ES-I3 (cell line): Measurements from ENCODE around the gene CLCNKB.
"Not testable (repeated sequence)": the region's sequence is repeated elsewhere in the genome, so short reads cannot be mapped to it uniquely, and the experiment has no call there.

ENCODE experiments used
- H3K36me3 ChIP-seq: 2 replicates; pipeline ENCODE4 v1.6.1; 2013; ENCODE audit warnings: mild to moderate bottlenecking, low read length, control low read depth, moderate library complexity; ENCODE audit not compliant: insufficient read depth
- H3K4me1 ChIP-seq: 2 replicates; pipeline ENCODE4 v1.6.1; 2013; ENCODE audit warnings: mild to moderate bottlenecking, control low read depth, low read length; ENCODE audit not compliant: insufficient read depth
- H3K9ac ChIP-seq: 2 replicates; pipeline ENCODE4 v1.6.1; 2013; ENCODE audit warnings: low read depth, mild to moderate bottlenecking, low read length, moderate library complexity
- H3K9me3 ChIP-seq: 2 replicates; pipeline ENCODE4 v1.6.1; 2013; ENCODE audit warnings: mild to moderate bottlenecking, low read length, moderate library complexity; ENCODE audit not compliant: control insufficient read depth, insufficient read depth

The CLCNKB gene

DNA sequence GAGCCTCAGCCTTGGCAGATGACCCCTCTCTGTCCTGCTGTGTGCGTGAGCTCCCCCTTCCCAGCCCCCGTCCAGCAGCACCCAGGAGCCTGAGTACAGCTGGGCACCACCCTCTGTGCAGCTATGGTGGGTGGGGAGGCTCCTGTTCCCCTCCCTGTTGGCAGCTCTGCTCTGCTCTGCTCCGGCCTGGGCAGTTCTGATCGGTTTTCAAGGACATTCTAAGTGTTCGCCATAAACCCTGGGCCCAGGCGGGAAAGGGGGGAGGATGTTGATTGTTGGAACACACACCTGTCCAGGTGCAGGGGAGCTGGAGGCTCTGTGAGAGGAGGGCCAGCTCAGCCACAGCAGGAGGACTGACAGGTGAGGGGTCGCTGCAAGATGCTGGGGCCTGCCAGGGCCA lies at the start of gene CLCNKB:
TSS of gene CLCNKB (plus strand) at position 262 of the 400 bp plus-strand sequence. CDS start 711 bp downstream, outside the sequence.
- Histone ChIP-seq H3K9ac (no peak within 1 kb of the TSS), H3K9me3 (no peaks in the 10 kb centered on the region), H3K36me3 (no peaks in the 10 kb centered on the region), H3K4me1 (no peaks in the 10 kb centered on the region)

GRCh38 chr1:15994081-15994480 lies 49.5 kb upstream of the CLCNKB start:
- H3K36me3 ChIP-seq, result no peaks in the 10 kb centered on the region
- no peaks in the 10 kb centered on the region for H3K4me1 ChIP-seq
- no peaks in the 10 kb centered on the region for H3K9me3 ChIP-seq
- no peak overlapping the region for H3K9ac ChIP-seq

DNA sequence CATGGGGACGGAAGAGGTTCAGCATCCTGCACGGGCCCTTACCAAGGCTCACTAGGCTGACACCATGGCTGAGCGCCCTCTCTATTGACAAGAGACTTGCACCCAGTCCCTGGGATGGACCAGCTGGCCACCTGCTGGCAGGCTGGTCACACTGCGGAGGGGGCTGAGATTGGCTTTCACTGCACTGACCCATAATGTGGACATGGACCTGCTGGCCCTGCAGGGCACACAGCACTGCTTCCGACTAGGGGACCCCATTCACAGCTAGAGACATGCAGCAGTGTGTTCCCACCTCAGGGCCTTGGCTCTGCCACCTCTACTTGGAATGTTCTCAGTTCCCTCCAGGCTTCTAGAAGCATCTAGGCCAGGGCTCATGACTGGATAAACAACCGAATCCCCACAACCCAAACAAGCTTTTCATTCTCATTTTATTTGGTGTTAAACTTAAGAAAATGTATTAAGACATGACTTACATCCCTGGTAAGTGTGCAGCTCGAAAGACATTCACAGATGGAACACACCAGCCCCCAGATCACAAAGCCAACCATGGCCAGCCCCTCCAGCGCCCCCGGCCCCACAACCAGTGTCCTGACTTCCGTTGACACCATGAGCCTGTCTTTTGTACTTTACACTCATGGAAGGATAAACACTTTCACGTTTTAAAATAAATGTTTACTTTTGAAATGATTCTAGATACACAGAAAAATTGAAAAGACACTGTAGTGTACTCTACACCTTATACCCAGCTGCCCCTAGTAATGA lies 48.8 kb upstream of the CLCNKB start:
- no peaks in the 10 kb centered on the region for H3K36me3 ChIP-seq
- H3K4me1 ChIP-seq, result no peaks in the 10 kb centered on the region
- no peak overlapping the region for H3K9ac ChIP-seq
- H3K9me3 ChIP-seq, result no peaks in the 10 kb centered on the region

GRCh38 chr1:15997076-15997585 lies 46.5 kb upstream of the CLCNKB start:
- Histone ChIP-seq H3K9ac (no peak overlapping the region), H3K36me3 (no peaks in the 10 kb centered on the region), H3K4me1 (no peaks in the 10 kb centered on the region), H3K9me3 (no peaks in the 10 kb centered on the region)

- H3K36me3 ChIP-seq, result no peaks in the 10 kb centered on the region
- H3K4me1 ChIP-seq, result no peaks in the 10 kb centered on the region
- no peaks in the 10 kb centered on the region for H3K9me3 ChIP-seq
- H3K9ac ChIP-seq, result no peak overlapping the region
Observed at GRCh38 chr1:15997637-15998280, 45.8 kb upstream of the CLCNKB start.

DNA sequence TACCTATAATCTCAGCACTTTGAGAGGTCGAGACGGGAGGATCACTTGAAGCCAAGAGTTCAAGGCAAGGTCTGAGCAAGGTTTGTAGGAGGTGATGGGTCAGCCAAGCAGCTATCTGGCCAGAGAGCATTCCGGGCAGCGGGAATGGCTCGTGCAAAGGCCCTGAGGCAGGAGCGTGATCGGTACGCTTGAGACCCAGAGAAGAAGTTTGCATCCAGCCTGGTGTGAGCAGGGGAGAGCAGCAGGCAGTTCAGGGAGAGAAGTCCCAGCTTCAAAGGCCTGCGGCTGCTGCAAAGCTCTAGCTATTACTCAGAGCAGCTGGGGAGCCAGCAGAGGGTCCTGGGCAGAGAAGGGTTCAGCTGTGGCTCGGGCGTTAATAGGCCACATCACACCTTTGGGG lies 44.7 kb upstream of the CLCNKB start:
- Histone ChIP-seq H3K9me3 (no peaks in the 10 kb centered on the region), H3K9ac (no peak overlapping the region), H3K36me3 (no peaks in the 10 kb centered on the region), H3K4me1 (peaks cover 3% of the 10 kb centered on the region; the same call in 1 of the 2 replicates)

DNA sequence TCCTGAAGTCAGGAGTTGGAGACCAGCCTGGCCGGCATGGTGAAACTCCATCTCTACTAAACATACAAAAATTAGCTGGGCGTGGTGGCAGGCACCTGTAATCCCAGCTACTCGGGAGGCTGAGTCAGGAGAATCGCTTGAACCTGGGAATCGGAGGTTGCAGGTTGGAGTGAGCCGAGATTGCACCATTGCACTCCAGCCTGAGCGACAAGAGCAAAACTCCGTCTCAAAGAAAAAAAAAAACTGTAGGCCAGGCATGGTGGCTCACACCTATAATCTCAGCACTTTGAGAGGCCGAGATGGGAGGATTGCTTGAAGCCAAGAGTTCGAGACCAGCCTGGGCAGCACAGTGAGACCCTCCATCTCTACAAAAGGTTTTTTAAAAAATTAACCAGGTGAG lies 42.3 kb upstream of the CLCNKB start:
- not testable (repeated sequence) for H3K9ac ChIP-seq, H3K9me3 ChIP-seq, H3K4me1 ChIP-seq, H3K36me3 ChIP-seq

DNA sequence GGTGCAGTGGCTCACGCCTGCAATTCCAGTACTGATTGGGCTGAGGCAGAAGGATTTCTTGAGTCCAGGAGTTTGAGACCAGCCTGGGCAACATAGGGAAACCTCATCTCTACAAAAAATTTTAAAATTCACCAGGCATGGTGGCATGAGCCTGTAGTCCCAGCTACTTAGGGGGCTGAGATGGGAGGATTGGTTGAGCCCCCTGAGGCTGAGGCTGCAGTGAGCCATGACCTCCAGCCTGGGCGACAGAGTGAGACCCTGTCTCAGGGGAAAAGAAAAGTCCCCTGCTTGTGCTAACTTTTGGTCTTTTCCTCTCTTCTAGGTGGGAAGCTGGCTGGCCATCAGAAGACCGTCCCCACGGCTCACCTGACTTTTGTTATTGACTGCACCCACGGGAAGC lies 38.0 kb upstream of the CLCNKB start:
- Histone ChIP-seq H3K4me1 (peaks cover 6% of the 10 kb centered on the region; the same call in 1 of the 2 replicates), H3K9me3 (no peaks in the 10 kb centered on the region), H3K36me3 (no peaks in the 10 kb centered on the region), H3K9ac (no peak overlapping the region)

DNA sequence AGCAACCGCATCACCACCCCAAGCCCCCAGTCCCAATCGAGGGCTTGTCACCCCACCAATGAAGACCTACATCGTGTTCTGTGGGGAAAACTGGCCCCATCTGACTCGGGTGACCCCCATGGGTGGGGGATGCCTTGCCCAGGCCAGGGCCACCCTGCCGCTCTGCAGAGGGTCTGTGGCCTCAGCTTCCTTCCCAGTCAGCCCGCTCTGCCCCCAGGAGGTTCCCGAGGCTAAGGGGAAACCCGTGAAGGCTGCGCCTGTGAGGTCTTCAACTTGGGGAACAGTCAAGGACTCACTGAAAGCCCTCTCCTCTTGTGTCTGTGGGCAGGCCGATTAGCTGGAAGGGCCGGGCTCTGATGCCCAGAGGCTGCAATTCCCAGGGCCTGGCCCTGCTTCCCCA lies 37.6 kb upstream of the CLCNKB start:
- no peak overlapping the region for H3K9ac ChIP-seq

GRCh38 chr1:16006552-16007485 lies 36.8 kb upstream of the CLCNKB start:
- Histone ChIP-seq H3K36me3 (no peaks in the 10 kb centered on the region), H3K4me1 (peaks cover 6% of the 10 kb centered on the region; the same call in 1 of the 2 replicates), H3K9me3 (no peaks in the 10 kb centered on the region), H3K9ac (no peak overlapping the region)

More for the DNA sequence above, 37.6 kb upstream of the CLCNKB start:
- H3K9me3 ChIP-seq, result no peaks in the 10 kb centered on the region
- H3K36me3 ChIP-seq, result no peaks in the 10 kb centered on the region
- H3K4me1 ChIP-seq, result peaks cover 6% of the 10 kb centered on the region; the same call in 1 of the 2 replicates

- Histone ChIP-seq H3K36me3 (no peaks in the 10 kb centered on the region), H3K9ac (no peak overlapping the region), H3K4me1 (peaks cover 6% of the 10 kb centered on the region; the same call in 1 of the 2 replicates), H3K9me3 (no peaks in the 10 kb centered on the region)
Observed at GRCh38 chr1:16007671-16008341, 35.8 kb upstream of the CLCNKB start.

- Histone ChIP-seq H3K9me3 (no peaks in the 10 kb centered on the region), H3K9ac (no peak overlapping the region), H3K4me1 (peaks cover 9% of the 10 kb centered on the region), H3K36me3 (no peaks in the 10 kb centered on the region)
Observed at GRCh38 chr1:16009030-16009460, 34.5 kb upstream of the CLCNKB start.

GRCh38 chr1:16009678-16010077 lies 33.9 kb upstream of the CLCNKB start:
- Histone ChIP-seq H3K9me3 (no peaks in the 10 kb centered on the region), H3K36me3 (no peaks in the 10 kb centered on the region), H3K4me1 (peaks cover 13% of the 10 kb centered on the region), H3K9ac (no peak overlapping the region)

DNA sequence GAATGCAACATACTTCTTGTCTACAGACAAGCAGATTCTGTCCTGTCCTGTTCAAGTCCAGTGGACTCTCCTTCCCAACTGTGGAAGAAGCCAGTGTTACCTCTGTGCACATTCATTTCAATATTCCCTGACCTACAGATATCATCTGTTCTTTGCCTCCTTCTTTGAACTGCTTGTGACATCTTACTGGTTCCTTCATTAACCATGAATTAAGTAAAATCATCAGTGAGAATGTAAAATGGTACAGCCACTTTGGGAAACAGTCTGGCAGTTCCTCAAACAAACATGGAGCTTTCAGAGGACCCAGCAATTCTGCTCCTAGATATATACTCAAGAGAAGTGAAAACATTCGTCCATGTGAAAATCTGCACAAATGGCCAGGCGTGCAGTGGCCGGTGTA lies 32.7 kb upstream of the CLCNKB start:
- Histone ChIP-seq H3K9ac (no peak overlapping the region), H3K9me3 (no peaks in the 10 kb centered on the region), H3K4me1 (peaks cover 13% of the 10 kb centered on the region), H3K36me3 (no peaks in the 10 kb centered on the region)
